Kidney (tissue), 14 donors: Measurements from ENCODE around the gene RAP1GAP2. TPM values are rescaled to one million over a fixed set of nuclear protein-coding genes. Genes with fewer than 3 reads are reported as not detected.

Source experiments
- DNase-seq, 5 donors: peaks; one replicate each; pipeline ENCODE4 v3.0.0-alpha.2; 2013 to 2020
- FAIRE-seq: peaks from 2 replicates; lab custom pipeline; 2012; peaks lifted over from hg19 to GRCh38; lab: Jason Lieb, UNC
- H3K27ac ChIP-seq, 2 donors: one replicate each; pipeline ENCODE4 v1.7.0; 2013; ENCODE audit warnings: low read depth in 2 of 2, low read length in 2 of 2, inconsistent platforms in 1 of 2
- H3K27me3 ChIP-seq: one replicate; pipeline ENCODE4 v1.7.1; 2013; ENCODE audit warnings: low read length, inconsistent platforms; ENCODE audit not compliant: control insufficient read depth, insufficient read depth
- H3K36me3 ChIP-seq, 3 donors: one replicate each; pipeline versions ENCODE4 v1.7.0 to v1.7.1; 2013; ENCODE audit warnings: low read length in 3 of 3, control low read depth in 1 of 3, inconsistent platforms in 1 of 3; ENCODE audit not compliant: insufficient read depth in 3 of 3, control insufficient read depth in 2 of 3
- H3K4me1 ChIP-seq, 3 donors: one replicate each; pipeline versions ENCODE4 v1.7.0 to v1.7.1; 2013; ENCODE audit warnings: low read length in 3 of 3, inconsistent platforms in 1 of 3, low read depth in 1 of 3; ENCODE audit not compliant: control insufficient read depth in 2 of 3, insufficient read depth in 2 of 3
- H3K4me3 ChIP-seq, 3 donors: one replicate each; pipeline versions ENCODE4 v1.7.0 to v1.8.1; 2013; ENCODE audit warnings: low read length in 3 of 3, control low read depth in 1 of 3, inconsistent platforms in 1 of 3
- H3K9ac ChIP-seq, 3 donors: one replicate each; pipeline versions ENCODE4 v1.7.0 to v1.7.1; 2013; ENCODE audit warnings: low read length in 3 of 3, control low read depth in 1 of 3, inconsistent platforms in 1 of 3
- H3K9me3 ChIP-seq, 3 donors: one replicate each; pipeline versions ENCODE4 v1.7.0 to v1.7.1; 2013; ENCODE audit warnings: low read length in 3 of 3, control low read depth in 1 of 3, inconsistent platforms in 1 of 3; ENCODE audit not compliant: control insufficient read depth in 2 of 3, insufficient read depth in 1 of 3
- CTCF ChIP-seq: IDR thresholded peaks from 3 replicates; pipeline ENCODE4 v1.5.1; 2012; ENCODE audit warnings: mild to moderate bottlenecking, moderate library complexity, borderline replicate concordance; ENCODE audit not compliant: insufficient read depth; ENCODE audit errors: extremely low read depth
- intact Hi-C: fragments of 100-400 bp; cut with DNase I; formaldehyde crosslinking; loops from one replicate; pipeline ENCODE4 v1.11.1; 2022
- polyA plus RNA-seq: library from polyadenylated mRNA; stranded (reverse); fragments of 350-450 nt; fragmentation: Illumina TruSeq; extraction: RNeasy Lipid Tissue Mini Kit (QIAGEN cat#74804); gene quantifications from one replicate; pipeline ENCODE4 v1.2.3, GENCODE V29; 2014; ENCODE audit warnings: low read depth, low replicate concordance; ENCODE audit not compliant: insufficient read depth
- total RNA-seq: library from RNA; stranded (reverse); fragmentation: NEBNext Ultra II Directional; extraction: Animal tissue kit (Norgen Biotek cat#: 25700); gene quantifications from one replicate; pipeline ENCODE4 v1.2.1, GENCODE V29; 2021
- donor health status: control.
- donor health status: control.
- donor health status: control.
- donor health status: control.
- donor health status: control.
- donor health status: DM: yes; HTN: yes; CAD: no.
- donor health status: Normal renal cell carcinoma (clear cell type).

RAP1GAP2 gene
- total and polyA plus RNA-seq, 2 donors from 2014 or later, result 6.8 to 46.2 TPM

- intact Hi-C loops, result no loop called here
- DNase-seq, result no peak
- no peaks in the 10 kb centered on the region for H3K36me3 ChIP-seq
- no peak for FAIRE-seq
- peaks cover 0 to 3% (median 0%) of the 10 kb centered on the region in 3 donors for H3K4me1 ChIP-seq
- no peaks in the 10 kb centered on the region for H3K27me3 ChIP-seq
- H3K9me3 ChIP-seq, result no peaks in the 10 kb centered on the region
- no peak overlapping the region for H3K4me3 ChIP-seq
- no peak overlapping the region for H3K9ac ChIP-seq
- no peak for TF ChIP-seq CTCF
- H3K27ac ChIP-seq, result no peak overlapping the region
These were observed 21.0 kb upstream of the RAP1GAP2 start for GRCh38 chr17:2775206-2775605.

GRCh38 chr17:2776589-2777241 lies 19.5 kb upstream of the RAP1GAP2 start:
- FAIRE-seq, result no peak
- Histone ChIP-seq H3K4me3 (peak overlapping the region in 1 of 3 donors; percentile 52), H3K9me3 (no peaks in the 10 kb centered on the region), H3K9ac (no peak overlapping the region), H3K27me3 (no peaks in the 10 kb centered on the region), H3K4me1 (peaks cover 0 to 3% (median 0%) of the 10 kb centered on the region in 3 donors), H3K36me3 (no peaks in the 10 kb centered on the region), H3K27ac (no peak overlapping the region)
- no peak for TF ChIP-seq CTCF
- intact Hi-C loops, result no loop called here
- peak in 4 of 5 donors; percentile 65 to 88 (median 77) for DNase-seq

GRCh38 chr17:2777242-2777867 lies 18.9 kb upstream of the RAP1GAP2 start:
- Histone ChIP-seq H3K27me3 (no peaks in the 10 kb centered on the region), H3K9ac (no peak overlapping the region), H3K4me3 (peak overlapping the region in 1 of 3 donors; percentile 52), H3K36me3 (no peaks in the 10 kb centered on the region), H3K4me1 (peaks cover 0 to 3% (median 0%) of the 10 kb centered on the region in 3 donors), H3K9me3 (no peaks in the 10 kb centered on the region), H3K27ac (no peak overlapping the region)
- FAIRE-seq (no peak), DNase-seq (peak in 1 of 5 donors; percentile 50)
- no peak for TF ChIP-seq CTCF
- intact Hi-C loops, result no loop called here
